OCI-LY1 (cell line): ENCODE measurements around the gene OR52L1.

Experiments
- EZH2 ChIP-seq: fragments of 200-600 bp; sonication (generic), shearing (Covaris generic); IDR thresholded peaks from 2 replicates; pipeline ENCODE4 v1.8.0; 2017; ENCODE audit warnings: borderline replicate concordance, mixed run types, mild to moderate bottlenecking, antibody characterized with exemption, low read length, moderate library complexity, mixed read lengths
- TF ChIP-seq, protein P1 (sequence below): fragments of 200-600 bp; sonication (generic), shearing (Covaris generic); IDR thresholded peaks from 2 replicates; pipeline ENCODE4 v1.5.1; 2017; ENCODE audit warnings: mild to moderate bottlenecking, antibody characterized with exemption, low read length, moderate library complexity, mixed read lengths

- no peak for TF ChIP-seq EZH2
- TF ChIP-seq, protein P1, sequence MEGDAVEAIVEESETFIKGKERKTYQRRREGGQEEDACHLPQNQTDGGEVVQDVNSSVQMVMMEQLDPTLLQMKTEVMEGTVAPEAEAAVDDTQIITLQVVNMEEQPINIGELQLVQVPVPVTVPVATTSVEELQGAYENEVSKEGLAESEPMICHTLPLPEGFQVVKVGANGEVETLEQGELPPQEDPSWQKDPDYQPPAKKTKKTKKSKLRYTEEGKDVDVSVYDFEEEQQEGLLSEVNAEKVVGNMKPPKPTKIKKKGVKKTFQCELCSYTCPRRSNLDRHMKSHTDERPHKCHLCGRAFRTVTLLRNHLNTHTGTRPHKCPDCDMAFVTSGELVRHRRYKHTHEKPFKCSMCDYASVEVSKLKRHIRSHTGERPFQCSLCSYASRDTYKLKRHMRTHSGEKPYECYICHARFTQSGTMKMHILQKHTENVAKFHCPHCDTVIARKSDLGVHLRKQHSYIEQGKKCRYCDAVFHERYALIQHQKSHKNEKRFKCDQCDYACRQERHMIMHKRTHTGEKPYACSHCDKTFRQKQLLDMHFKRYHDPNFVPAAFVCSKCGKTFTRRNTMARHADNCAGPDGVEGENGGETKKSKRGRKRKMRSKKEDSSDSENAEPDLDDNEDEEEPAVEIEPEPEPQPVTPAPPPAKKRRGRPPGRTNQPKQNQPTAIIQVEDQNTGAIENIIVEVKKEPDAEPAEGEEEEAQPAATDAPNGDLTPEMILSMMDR: no peak
Observed at GRCh38 chr11:5989203-5989602, 2.4 kb upstream of the OR52L1 start.
